HepG2 (cell line): ENCODE data around the gene POLR2F. TPM values are rescaled to one million over a fixed set of nuclear protein-coding genes. Genes with fewer than 3 reads are reported as not detected.

Experiments used
- ATAC-seq: fragments of 200-7000 bp; cut with Tn5 transposase; 3 replicates; pipeline ENCODE4 v1.9.1; 2020; ENCODE audit warnings: mild to moderate bottlenecking, moderate library complexity
- BruUV-seq: library from RNA; stranded (reverse); fragments of 400-500 nt; replicated peaks from 2 replicates; lab custom pipeline; 2021; lab: Mats Ljungman, UMichigan
- CTCF ChIA-PET: fragments of 300-600 bp; formaldehyde crosslinking; extraction: SDS; loops from one replicate; lab custom pipeline; 2021; ENCODE audit warnings: low total read pairs, inconsistent platforms, low intra/inter-chr PET ratio; lab: Yijun Ruan, JAX
- POLR2A ChIA-PET: fragments of 350-600 bp; sonication (Branson Sonifier 250); formaldehyde crosslinking; loops from one replicate; lab custom pipeline; 2020; ENCODE audit warnings: antibody characterized with exemption, inconsistent platforms; lab: Yijun Ruan, JAX
- DNase-seq: peaks from one replicate; pipeline ENCODE4 v3.0.0-alpha.2; 2015; ENCODE audit warnings: low spot score
- FAIRE-seq: peaks from 3 replicates; lab custom pipeline; 2011; peaks lifted over from hg19 to GRCh38; lab: Jason Lieb, UNC
- H2AFZ ChIP-seq: one replicate; pipeline ENCODE4 v1.6.1; 2011; ENCODE audit warnings: low read length, inconsistent platforms
- H3K27ac ChIP-seq: fragments of 300-600 bp; 3 replicates; pipeline ENCODE4 v1.8.0; 2011; ENCODE audit warnings: mixed run types, mild to moderate bottlenecking, mixed read lengths, low read length, inconsistent platforms; ENCODE audit not compliant: insufficient read depth; ENCODE audit errors: extremely low read length
- H3K27me3 ChIP-seq, 2 experiments: fragments of 200-600 bp in 1 of 2; 2 replicates in 1 of 2; 3 replicates in 1 of 2; pipeline versions ENCODE4 v1.6.0 to v1.8.0; 2011; ENCODE audit warnings: low read length in 2 of 2, mild to moderate bottlenecking in 2 of 2, moderate library complexity in 2 of 2, inconsistent platforms in 1 of 2; ENCODE audit not compliant: insufficient read depth in 2 of 2, control insufficient read depth in 1 of 2
- H3K36me3 ChIP-seq, 2 experiments: fragments of 200-600 bp in 1 of 2; replicated peaks in 1 of 2; 2 replicates in 1 of 2; 3 replicates in 1 of 2; pipeline versions ENCODE4 v1.5.1 to v1.8.0; 2011; ENCODE audit warnings: low read length in 2 of 2, inconsistent platforms in 1 of 2; ENCODE audit not compliant: insufficient read depth in 2 of 2, control insufficient read depth in 1 of 2
- H3K4me1 ChIP-seq: 2 replicates; pipeline ENCODE4 v1.5.1; 2012; ENCODE audit warnings: low read length, inconsistent platforms; ENCODE audit not compliant: insufficient read depth
- H3K4me2 ChIP-seq: 2 replicates; pipeline ENCODE4 v1.6.0; 2011; ENCODE audit warnings: low read depth, low read length, inconsistent platforms
- H3K4me3 ChIP-seq, 3 experiments: fragments of 200-600 bp in 1 of 3; sonication (generic), shearing (Covaris generic) in 1 of 3; replicated peaks in 1 of 3; 2 replicates each; pipeline ENCODE4 v1.5.1; 2011 to 2016; ENCODE audit warnings: low read length in 3 of 3, inconsistent platforms in 2 of 3, low read depth in 2 of 3, mild to moderate bottlenecking in 2 of 3, control low read depth in 1 of 3, mixed read lengths in 1 of 3; ENCODE audit not compliant: insufficient read depth in 1 of 3
- H3K79me2 ChIP-seq: one replicate; pipeline ENCODE4 v1.6.1; 2011; ENCODE audit warnings: low read length, inconsistent platforms; ENCODE audit not compliant: insufficient read depth
- H3K9ac ChIP-seq: 2 replicates; pipeline ENCODE4 v1.6.0; 2011; ENCODE audit warnings: mild to moderate bottlenecking, low read depth, low read length, inconsistent platforms; ENCODE audit not compliant: insufficient read depth
- H3K9me3 ChIP-seq: 2 replicates; pipeline ENCODE4 v1.5.1; 2012; ENCODE audit warnings: mild to moderate bottlenecking, low read length
- H4K20me1 ChIP-seq: 2 replicates; pipeline ENCODE4 v1.6.0; 2011; ENCODE audit warnings: inconsistent platforms, mild to moderate bottlenecking, low read length, moderate library complexity; ENCODE audit not compliant: insufficient read depth
- FOSL2 ChIP-seq: sonication (generic); formaldehyde crosslinking; IDR thresholded peaks from 2 replicates; pipeline ENCODE4 v1.4.0; 2020; ENCODE audit warnings: missing genetic modification reagents
- PHF20 ChIP-seq: sonication (generic); formaldehyde crosslinking; IDR thresholded peaks from 2 replicates; pipeline ENCODE4 v1.5.0; 2020; ENCODE audit warnings: mild to moderate bottlenecking, missing genetic modification reagents
- ZFP90 ChIP-seq: sonication (generic); formaldehyde crosslinking; IDR thresholded peaks from 2 replicates; pipeline ENCODE4 v1.8.0; 2022; ENCODE audit warnings: missing genetic modification reagents, mild to moderate bottlenecking, inconsistent platforms, borderline replicate concordance
- ZKSCAN1 ChIP-seq: fragments of 150-350 bp; IDR thresholded peaks from 2 replicates; pipeline ENCODE4 v1.6.1; 2014; ENCODE audit warnings: low read length
- ZNF121 ChIP-seq: sonication (generic); formaldehyde crosslinking; IDR thresholded peaks from 2 replicates; pipeline ENCODE4 v1.5.0; 2020; ENCODE audit warnings: mild to moderate bottlenecking, missing genetic modification reagents
- ZNF235 ChIP-seq: sonication (generic); formaldehyde crosslinking; IDR thresholded peaks from 2 replicates; pipeline ENCODE4 v1.8.1; 2023; ENCODE audit warnings: mild to moderate bottlenecking, missing genetic modification reagents, borderline replicate concordance
- ZNF350 ChIP-seq: sonication (generic); formaldehyde crosslinking; IDR thresholded peaks from 2 replicates; pipeline ENCODE4 v1.4.0; 2020; ENCODE audit warnings: mild to moderate bottlenecking, low read depth, missing genetic modification reagents, borderline replicate concordance
- ZNF674 ChIP-seq: sonication (generic); formaldehyde crosslinking; IDR thresholded peaks from 2 replicates; pipeline ENCODE4 v1.5.0; 2020; ENCODE audit warnings: low read depth, mild to moderate bottlenecking, missing genetic modification reagents
- ZNF709 ChIP-seq: sonication (generic); formaldehyde crosslinking; IDR thresholded peaks from 2 replicates; pipeline ENCODE4 v1.5.0; 2020; ENCODE audit warnings: mild to moderate bottlenecking, missing genetic modification reagents
- WGBS: methylation state at CpG from one replicate; pipeline ENCODE4 v1.1.6; 2017; ENCODE audit warnings: low lambda C conversion rate; 5-methylcytosine and 5-hydroxymethylcytosine counted together
- in situ Hi-C: cut with HindIII; loops from 2 replicates; pipeline ENCODE4 v1.10.0; 2017; ENCODE audit warnings: low pct_unique_long_range_greater_than_20kb; ENCODE audit not compliant: extremely low pct_ligation_motif_present
- intact Hi-C: fragments of 100-400 bp; cut with micrococcal nuclease; formaldehyde crosslinking; loops from one replicate; pipeline ENCODE4 v1.10.0; 2022; ENCODE audit not compliant: unreplicated experiment
- polyA plus RNA-seq, 8 experiments: library from polyadenylated mRNA; depleted of rRNA in 3 of 8; stranded (reverse) in 7 of 8; unstranded in 1 of 8; fragments of >200 nt; fragmentation: Illumina TruSeq in 4 of 8; extraction: Trizol in 4 of 8; gene quantifications; 2 replicates each; pipeline versions ENCODE4 v1.2.1 to v1.2.3, GENCODE V29; 2011 to 2016; ENCODE audit warnings: low read depth in 4 of 8, missing spikeins in 1 of 8, mixed read lengths in 1 of 8; ENCODE audit not compliant: insufficient read depth in 1 of 8
- total RNA-seq, 5 experiments: library from RNA; depleted of rRNA; stranded (reverse); fragments of >200 nt; fragmentation: Illumina TruSeq; extraction: Trizol; gene quantifications; 2 replicates each; pipeline ENCODE4 v1.2.3, GENCODE V29; 2016; ENCODE audit warnings: low read depth in 1 of 5

The POLR2F gene
- total and polyA plus RNA-seq, 2 of the 13 experiments (the other 11 are each of a cell fraction or from before 2014, with no cell fraction given) = 135 to 158 TPM

DNA sequence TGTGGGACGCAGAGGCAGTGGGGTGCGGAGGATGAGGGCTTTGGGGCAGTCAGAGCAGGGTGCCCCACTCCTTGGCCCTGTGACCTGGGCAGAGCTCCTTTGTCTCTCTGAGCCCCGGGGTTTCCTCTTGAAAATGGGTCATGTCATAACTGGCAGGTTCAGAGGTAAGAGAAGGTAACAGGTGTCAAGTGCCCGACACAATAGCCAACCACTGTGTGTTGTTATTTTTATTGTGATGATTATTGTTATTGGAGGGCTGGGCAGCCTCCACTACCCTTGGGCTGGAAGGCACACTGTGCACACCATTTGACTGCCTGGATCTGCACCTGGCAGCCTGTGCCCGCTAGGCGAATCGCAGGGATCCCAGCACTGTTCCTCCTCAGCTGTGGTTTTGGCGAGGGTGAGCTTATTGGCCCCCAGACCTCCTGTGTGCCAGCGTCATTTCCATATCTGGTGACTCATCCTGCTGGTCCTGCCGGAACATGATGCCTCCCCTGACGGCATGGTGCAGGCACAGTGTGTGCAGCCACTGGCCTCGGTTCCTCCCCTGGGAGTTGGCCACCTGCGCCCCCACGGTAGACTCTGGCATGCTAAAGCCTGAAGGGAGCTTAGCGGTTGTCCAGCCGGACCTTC lies 46.3 kb downstream of the POLR2F start:
- Histone ChIP-seq H3K4me2 (no peak overlapping the region), H3K27me3 (peaks cover 0 to 8% of the 10 kb centered on the region in 2 experiments; a peak in 2 of 5 replicates), H3K4me3 (no peak overlapping the region), H3K4me1 (peaks cover 55% of the 10 kb centered on the region), H4K20me1 (no peaks in the 10 kb centered on the region), H3K9me3 (no peaks in the 10 kb centered on the region), H3K27ac (no peak overlapping the region), H3K9ac (no peak overlapping the region; the same call in 1 of the 2 replicates), H3K79me2 (no peaks in the 10 kb centered on the region), H2AFZ (no peak overlapping the region), H3K36me3 (no peaks in the 10 kb centered on the region)
- intact Hi-C loops = no loop called here
- no peak for ATAC-seq
- no peak for FAIRE-seq
- 67% methylated on average over 12 of the region's 16 CpGs for whole genome bisulfite sequencing
- no TSS peak for BruUV-seq
- TF ChIP-seq ZKSCAN1 (peak; percentile 66; the same call in 1 of the 2 replicates), ZNF674 (CRISPR knock-in tag) (no peak), ZNF350 (CRISPR knock-in tag) (no peak), ZNF709 (CRISPR knock-in tag) (no peak), ZNF235 (CRISPR knock-in tag) (no peak), PHF20 (CRISPR knock-in tag) (no peak), FOSL2 (CRISPR knock-in tag) (peak; percentile 79)
- in situ Hi-C loops = no loop called here
- CTCF ChIA-PET = no interaction called here
- POLR2A ChIA-PET = interaction anchor here (0.5 kb wide), 1 partner anchor 322 kb away, joined by 3 read pairs; no protein-coding TSS in a partner anchor
- DNase-seq = no peak

DNA sequence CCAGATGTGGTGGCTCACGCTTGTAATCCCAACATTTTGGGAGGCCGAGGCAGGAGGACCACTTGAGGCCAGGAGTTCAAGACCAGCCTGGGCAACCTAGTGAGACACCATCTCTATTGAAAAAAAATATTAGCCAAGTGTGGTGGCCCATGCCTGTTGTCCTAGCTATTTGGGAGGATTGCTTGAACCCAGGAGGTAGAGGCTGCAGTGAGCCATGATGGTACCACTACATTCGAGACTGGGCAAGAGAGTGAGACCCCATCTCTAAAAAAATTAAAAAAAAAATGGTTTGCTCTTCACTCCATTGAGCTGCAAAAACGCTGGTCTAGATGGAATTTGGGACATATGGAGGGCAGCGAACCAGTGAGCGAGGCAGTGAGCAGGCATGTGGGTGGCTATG lies 52.4 kb downstream of the POLR2F start:
- intact Hi-C loops (no loop called here), in situ Hi-C loops (no loop called here)
- BruUV-seq = no TSS peak
- Histone ChIP-seq H3K9ac (no peak overlapping the region), H3K27ac (no peak overlapping the region), H3K4me2 (no peak overlapping the region), H3K79me2 (no peaks in the 10 kb centered on the region), H4K20me1 (no peaks in the 10 kb centered on the region), H3K36me3 (no peaks in the 10 kb centered on the region), H3K4me1 (peaks cover 51% of the 10 kb centered on the region), H3K9me3 (no peaks in the 10 kb centered on the region), H3K27me3 (no peaks in the 10 kb centered on the region), H2AFZ (no peak overlapping the region), H3K4me3 (no peak overlapping the region)
- no peak for FAIRE-seq
- ATAC-seq = no peak
- ChIA-PET CTCF (no interaction called here), POLR2A (no interaction called here)
- DNase-seq = no peak
- 78% methylated on average over 6 of the region's 6 CpGs for WGBS
- peak; percentile 63 for TF ChIP-seq ZNF121 (CRISPR knock-in tag)
- no peak for TF ChIP-seq ZFP90
